ENCODE data around the gene PSMC5. TPM values are rescaled to one million over a fixed set of nuclear protein-coding genes. Genes with fewer than 3 reads are reported as not detected.
"Not testable (repeated sequence)": the region's sequence is repeated elsewhere in the genome, so short reads cannot be mapped to it uniquely, and the experiment has no call there.

The PSMC5 gene
- total RNA-seq, 1 donor from 2014 or later, result 92.3 TPM

- Mint-ChIP-seq H3K27me3 (ENCODE audit: low read depth) (no peaks in the 10 kb centered on the region), H3K36me3 (ENCODE audit: low read depth) (peaks cover 13% of the 10 kb centered on the region), H3K4me3 (ENCODE audit: unreplicated experiment) (no peak overlapping the region), H3K9me3 (ENCODE audit: low read depth) (no peaks in the 10 kb centered on the region), H3K27ac (ENCODE audit: unreplicated experiment) (no peak overlapping the region), H3K4me1 (ENCODE audit: low read depth) (peaks cover 15% of the 10 kb centered on the region)
- TF ChIP-seq CTCF (IDR thresholded peaks at IDR 0.05), result no peak
- no peak for DNase-seq (ENCODE audit: low spot score)
These were observed 41.1 kb upstream of the PSMC5 start for GRCh38 chr17:63786117-63786516.

- H3K4me3 Mint-ChIP-seq (ENCODE audit: unreplicated experiment), result no peak overlapping the region
- peaks cover 13% of the 10 kb centered on the region for H3K36me3 Mint-ChIP-seq (ENCODE audit: low read depth)
- H3K4me1 Mint-ChIP-seq (ENCODE audit: low read depth), result peaks cover 15% of the 10 kb centered on the region
- H3K27me3 Mint-ChIP-seq (ENCODE audit: low read depth), result no peaks in the 10 kb centered on the region
- DNase-seq (ENCODE audit: low spot score), result no peak
- no peak overlapping the region for H3K27ac Mint-ChIP-seq (ENCODE audit: unreplicated experiment)
- no peak for TF ChIP-seq CTCF (IDR thresholded peaks at IDR 0.05)
- H3K9me3 Mint-ChIP-seq (ENCODE audit: low read depth), result no peaks in the 10 kb centered on the region
These were observed 40.1 kb upstream of the PSMC5 start for GRCh38 chr17:63786971-63787711.

- DNase-seq (ENCODE audit: low spot score), result no peak
- peak overlapping the region; percentile 49 for H3K27ac Mint-ChIP-seq (ENCODE audit: unreplicated experiment)
- no peak for TF ChIP-seq CTCF (IDR thresholded peaks at IDR 0.05)
- H3K9me3 Mint-ChIP-seq (ENCODE audit: low read depth), result no peaks in the 10 kb centered on the region
- H3K4me1 Mint-ChIP-seq (ENCODE audit: low read depth), result peaks cover 7% of the 10 kb centered on the region
- peaks cover 21% of the 10 kb centered on the region for H3K36me3 Mint-ChIP-seq (ENCODE audit: low read depth)
- H3K27me3 Mint-ChIP-seq (ENCODE audit: low read depth), result no peaks in the 10 kb centered on the region
- H3K4me3 Mint-ChIP-seq (ENCODE audit: unreplicated experiment), result no peak overlapping the region
These were observed 37.2 kb upstream of the PSMC5 start for GRCh38 chr17:63790057-63790456.

GRCh38 chr17:63792055-63792729 lies 35.0 kb upstream of the PSMC5 start:
- no peaks in the 10 kb centered on the region for H3K27me3 Mint-ChIP-seq (ENCODE audit: low read depth)
- H3K27ac Mint-ChIP-seq (ENCODE audit: unreplicated experiment), result no peak overlapping the region
- H3K4me1 Mint-ChIP-seq (ENCODE audit: low read depth), result no peaks in the 10 kb centered on the region
- H3K9me3 Mint-ChIP-seq (ENCODE audit: low read depth), result no peaks in the 10 kb centered on the region
- no peak for DNase-seq (ENCODE audit: low spot score)
- TF ChIP-seq CTCF (IDR thresholded peaks at IDR 0.05), result no peak
- H3K4me3 Mint-ChIP-seq (ENCODE audit: unreplicated experiment), result no peak overlapping the region
- H3K36me3 Mint-ChIP-seq (ENCODE audit: low read depth), result peaks cover 28% of the 10 kb centered on the region

- not testable (repeated sequence) for H3K4me3 Mint-ChIP-seq (ENCODE audit: unreplicated experiment); DNase-seq (ENCODE audit: low spot score); H3K27ac Mint-ChIP-seq (ENCODE audit: unreplicated experiment); H3K9me3 Mint-ChIP-seq (ENCODE audit: low read depth); H3K27me3 Mint-ChIP-seq (ENCODE audit: low read depth); H3K4me1 Mint-ChIP-seq (ENCODE audit: low read depth)
- peaks cover 33% of the 10 kb centered on the region for H3K36me3 Mint-ChIP-seq (ENCODE audit: low read depth)
These were observed 30.9 kb upstream of the PSMC5 start for GRCh38 chr17:63796375-63796774.

All from chondrocyte (in vitro differentiated cells).